Kidney (tissue), 14 donors: ENCODE data around the gene JCHAIN. TPM values are rescaled to one million over a fixed set of nuclear protein-coding genes. Genes with fewer than 3 reads are reported as not detected.

ENCODE experiments used
- DNase-seq, 5 donors: peaks; one replicate each; pipeline ENCODE4 v3.0.0-alpha.2; 2013 to 2020
- FAIRE-seq: peaks from 2 replicates; lab custom pipeline; 2012; peaks lifted over from hg19 to GRCh38; lab: Jason Lieb, UNC
- H3K27ac ChIP-seq, 2 donors: one replicate each; pipeline ENCODE4 v1.7.0; 2013; ENCODE audit warnings: low read depth in 2 of 2, low read length in 2 of 2, inconsistent platforms in 1 of 2
- H3K27me3 ChIP-seq: one replicate; pipeline ENCODE4 v1.7.1; 2013; ENCODE audit warnings: low read length, inconsistent platforms; ENCODE audit not compliant: control insufficient read depth, insufficient read depth
- H3K36me3 ChIP-seq, 3 donors: one replicate each; pipeline versions ENCODE4 v1.7.0 to v1.7.1; 2013; ENCODE audit warnings: low read length in 3 of 3, control low read depth in 1 of 3, inconsistent platforms in 1 of 3; ENCODE audit not compliant: insufficient read depth in 3 of 3, control insufficient read depth in 2 of 3
- H3K4me1 ChIP-seq, 3 donors: one replicate each; pipeline versions ENCODE4 v1.7.0 to v1.7.1; 2013; ENCODE audit warnings: low read length in 3 of 3, inconsistent platforms in 1 of 3, low read depth in 1 of 3; ENCODE audit not compliant: control insufficient read depth in 2 of 3, insufficient read depth in 2 of 3
- H3K4me3 ChIP-seq, 3 donors: one replicate each; pipeline versions ENCODE4 v1.7.0 to v1.8.1; 2013; ENCODE audit warnings: low read length in 3 of 3, control low read depth in 1 of 3, inconsistent platforms in 1 of 3
- H3K9ac ChIP-seq, 3 donors: one replicate each; pipeline versions ENCODE4 v1.7.0 to v1.7.1; 2013; ENCODE audit warnings: low read length in 3 of 3, control low read depth in 1 of 3, inconsistent platforms in 1 of 3
- H3K9me3 ChIP-seq, 3 donors: one replicate each; pipeline versions ENCODE4 v1.7.0 to v1.7.1; 2013; ENCODE audit warnings: low read length in 3 of 3, control low read depth in 1 of 3, inconsistent platforms in 1 of 3; ENCODE audit not compliant: control insufficient read depth in 2 of 3, insufficient read depth in 1 of 3
- CTCF ChIP-seq: IDR thresholded peaks from 3 replicates; pipeline ENCODE4 v1.5.1; 2012; ENCODE audit warnings: mild to moderate bottlenecking, moderate library complexity, borderline replicate concordance; ENCODE audit not compliant: insufficient read depth; ENCODE audit errors: extremely low read depth
- intact Hi-C: fragments of 100-400 bp; cut with DNase I; formaldehyde crosslinking; loops from one replicate; pipeline ENCODE4 v1.11.1; 2022
- polyA plus RNA-seq: library from polyadenylated mRNA; stranded (reverse); fragments of 350-450 nt; fragmentation: Illumina TruSeq; extraction: RNeasy Lipid Tissue Mini Kit (QIAGEN cat#74804); gene quantifications from one replicate; pipeline ENCODE4 v1.2.3, GENCODE V29; 2014; ENCODE audit warnings: low read depth, low replicate concordance; ENCODE audit not compliant: insufficient read depth
- total RNA-seq: library from RNA; stranded (reverse); fragmentation: NEBNext Ultra II Directional; extraction: Animal tissue kit (Norgen Biotek cat#: 25700); gene quantifications from one replicate; pipeline ENCODE4 v1.2.1, GENCODE V29; 2021
- donor health status: control.
- donor health status: control.
- donor health status: control.
- donor health status: control.
- donor health status: control.
- donor health status: DM: yes; HTN: yes; CAD: no.
- donor health status: Normal renal cell carcinoma (clear cell type).

Gene JCHAIN
- total and polyA plus RNA-seq, 2 donors from 2014 or later: 5.1 to 355 TPM

DNA sequence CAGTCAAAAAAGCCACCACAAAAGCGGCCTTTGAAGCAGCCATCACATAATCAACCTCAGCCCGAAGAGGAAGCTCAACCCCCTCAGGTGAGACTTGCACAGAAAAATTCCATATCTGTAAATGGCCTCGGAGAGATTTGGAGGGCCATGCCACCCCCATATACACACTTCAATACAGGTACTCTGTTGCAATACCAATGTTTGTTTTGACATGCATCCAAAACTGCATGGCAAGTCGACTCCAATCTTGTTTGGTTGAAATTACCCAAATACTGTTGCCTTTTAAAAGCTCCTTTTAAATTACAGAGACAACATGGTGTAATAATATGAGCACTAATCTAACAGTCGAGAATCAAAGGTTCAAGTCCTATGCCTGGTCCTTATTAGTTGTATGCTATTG is 31.8 kb downstream of the JCHAIN start:
- no peak for FAIRE-seq
- no peak overlapping the region for H3K4me3 ChIP-seq
- DNase-seq: no peak
- H3K36me3 ChIP-seq: no peaks in the 10 kb centered on the region
- H3K27ac ChIP-seq: no peak overlapping the region
- no peak for TF ChIP-seq CTCF
- no peaks in the 10 kb centered on the region for H3K27me3 ChIP-seq
- H3K9me3 ChIP-seq: no peaks in the 10 kb centered on the region
- H3K9ac ChIP-seq: no peak overlapping the region
- intact Hi-C loops: no loop called here
- H3K4me1 ChIP-seq: peaks cover 0 to 5% (median 0%) of the 10 kb centered on the region in 3 donors

GRCh38 chr4:70632028-70632427 is 34.3 kb downstream of the JCHAIN start:
- TF ChIP-seq CTCF: no peak
- no peak overlapping the region for H3K4me3 ChIP-seq
- FAIRE-seq: peak; percentile 65
- H3K36me3 ChIP-seq: no peaks in the 10 kb centered on the region
- no peaks in the 10 kb centered on the region for H3K27me3 ChIP-seq
- DNase-seq: no peak
- H3K9ac ChIP-seq: no peak overlapping the region
- intact Hi-C loops: no loop called here
- H3K4me1 ChIP-seq: peaks cover 0 to 4% (median 0%) of the 10 kb centered on the region in 3 donors
- no peak overlapping the region for H3K27ac ChIP-seq
- H3K9me3 ChIP-seq: no peaks in the 10 kb centered on the region

- no peak overlapping the region for H3K4me3 ChIP-seq
- H3K9me3 ChIP-seq: no peaks in the 10 kb centered on the region
- DNase-seq (no peak), FAIRE-seq (no peak)
- H3K27me3 ChIP-seq: no peaks in the 10 kb centered on the region
- no peaks in the 10 kb centered on the region for H3K36me3 ChIP-seq
- no peaks in the 10 kb centered on the region for H3K4me1 ChIP-seq
- no peak overlapping the region for H3K9ac ChIP-seq
- H3K27ac ChIP-seq: no peak overlapping the region
- intact Hi-C loops: no loop called here
- no peak for TF ChIP-seq CTCF
Measured at GRCh38 chr4:70630162-70630561, 36.1 kb downstream of the JCHAIN start.

DNA sequence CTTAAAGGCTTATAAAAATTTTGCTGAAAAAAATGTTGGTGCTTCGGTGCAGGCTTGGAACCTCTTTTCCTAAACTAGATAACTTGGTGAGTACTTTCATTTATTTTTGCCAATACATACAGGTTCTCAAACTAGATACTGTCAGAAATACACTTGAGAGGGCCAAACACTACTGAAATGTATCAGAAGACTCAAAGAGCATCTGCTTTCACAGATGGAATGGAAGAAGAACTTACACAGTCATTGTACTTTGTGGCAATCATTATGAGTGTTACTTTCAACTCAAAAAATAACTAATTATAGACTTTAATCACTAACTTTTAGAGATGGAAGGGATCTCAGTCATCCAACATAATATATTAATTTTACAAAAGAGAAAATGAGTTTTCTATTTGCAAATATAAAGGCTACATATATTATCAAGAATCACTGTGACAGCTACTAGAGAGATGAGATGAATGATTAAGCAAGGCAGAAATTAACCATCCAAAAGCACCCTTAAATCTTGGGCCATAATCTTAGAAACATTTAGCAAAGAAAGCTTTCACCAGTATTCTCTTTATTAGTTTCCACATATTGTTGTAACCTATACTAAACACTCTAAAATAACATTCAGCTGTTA is 36.7 kb downstream of the JCHAIN start:
- DNase-seq (no peak), FAIRE-seq (no peak)
- Histone ChIP-seq H3K4me3 (no peak overlapping the region), H3K9ac (no peak overlapping the region), H3K36me3 (no peaks in the 10 kb centered on the region), H3K9me3 (no peaks in the 10 kb centered on the region), H3K4me1 (no peaks in the 10 kb centered on the region), H3K27ac (no peak overlapping the region), H3K27me3 (no peaks in the 10 kb centered on the region)
- no peak for TF ChIP-seq CTCF
- intact Hi-C loops: no loop called here
